ENCODE data around the gene SCNN1G. TPM values are rescaled to one million over a fixed set of nuclear protein-coding genes. Genes with fewer than 3 reads are reported as not detected.

The SCNN1G gene
- total and polyA plus RNA-seq, 9 of the 15 experiments (the other 6 are each of a cell fraction or from before 2014, with no cell fraction given) = not detected

GRCh38 chr16:23214796-23215195, 32.3 kb downstream of the SCNN1G start:
- in situ Hi-C loops (cut with MboI) = no loop called here
- FAIRE-seq = no peak
- POLR2A ChIA-PET = no interaction called here

More at GRCh38 chr16:23214796-23215195, 32.3 kb downstream of the SCNN1G start:
- H3K4me3 ChIP-seq = no peak overlapping the region
- no peak overlapping the region for H3K9ac ChIP-seq (ENCODE audit: insufficient read depth in 1 of 2, low read depth in 2 of 2, low read length in 2 of 2)
- intact Hi-C loops (cut with micrococcal nuclease) = no loop called here
- peaks cover 0 to 26% of the 10 kb centered on the region in 2 experiments; a peak in 3 of 5 replicates for H3K27me3 ChIP-seq (ENCODE audit: control insufficient read depth in 2 of 2, insufficient read depth in 2 of 2, low read length in 2 of 2)
- no peak overlapping the region for H3K4me2 ChIP-seq (ENCODE audit: insufficient read depth, low read length)
- H3K9me3 ChIP-seq (replicated peaks; ENCODE audit: control insufficient read depth, insufficient read depth, low read depth, low read length) = no peaks in the 10 kb centered on the region
- no peaks in the 10 kb centered on the region for H4K20me1 ChIP-seq (replicated peaks; ENCODE audit: control insufficient read depth, insufficient read depth, low read length)
- no TSS peak for BruUV-seq (replicated peaks)
- no peak overlapping the region for H2AFZ ChIP-seq (ENCODE audit: low read depth, low read length)
- TF ChIP-seq RBM39 (optimal IDR thresholded peaks at IDR 0.05; ENCODE audit: low read depth, low read length) (no peak), ZNF655 (CRISPR knock-in tag; IDR thresholded peaks at IDR 0.05) (no peak), CTBP1 (IDR thresholded peaks at IDR 0.05; ENCODE audit: borderline replicate concordance) (no peak), RBBP5 (IDR thresholded peaks at IDR 0.05; ENCODE audit: borderline replicate concordance, insufficient read depth, low read length, poor library complexity, severe bottlenecking) (no peak), HNRNPL (IDR thresholded peaks at IDR 0.05; ENCODE audit: low read depth, low read length) (no peak), ZNF586 (CRISPR knock-in tag; conservative IDR thresholded peaks at IDR 0.05) (no peak)
- 1% methylated on average over 7 of the region's 7 CpGs for WGBS (ENCODE audit: insufficient coverage, low coverage, missing lambda C conversion rate)
- CTCF ChIA-PET (ENCODE audit: low intra/inter-chr PET ratio) = no interaction called here
- no peak for DNase-seq (ENCODE audit: extremely low read depth in 1 of 4, low spot score in 3 of 4)
- no peak for ATAC-seq
- H3K79me2 ChIP-seq (ENCODE audit: control insufficient read depth, insufficient read depth, low read length) = no peaks in the 10 kb centered on the region
- no peaks in the 10 kb centered on the region for H3K36me3 ChIP-seq (ENCODE audit: control insufficient read depth, insufficient read depth, low read length)
- H3K27ac ChIP-seq (ENCODE audit: extremely low read depth, low read depth, low read length) = no peak overlapping the region
- no peaks in the 10 kb centered on the region; a peak in 1 of 5 replicates for H3K4me1 ChIP-seq (replicated peaks in 1 of 2; ENCODE audit: control insufficient read depth in 2 of 2, insufficient read depth in 2 of 2, low read length in 2 of 2)
- H3K9me1 ChIP-seq (ENCODE audit: control insufficient read depth, insufficient read depth, low read length) = peaks cover 5% of the 10 kb centered on the region
